Activated naive CD8-positive, alpha-beta T cell treated with anti-CD3 and anti-CD28 coated beads, Interleukin-2, amount 10 ng/mL, durations not matched to agents 7 days and 5 days (primary cell): ENCODE results near the gene GPR4. TPM values are rescaled to one million over a fixed set of nuclear protein-coding genes. Genes with fewer than 3 reads are reported as not detected.
A peak's percentile ranks its signal among the peaks of the same experiment; 100 is the strongest.

Source experiments
- ATAC-seq: fragments of 150-1000 bp; cut with Tn5 transposase; one replicate; pipeline ENCODE4 v1.10.0; 2021; ENCODE audit warnings: low read depth, moderate library complexity
- POLR2A ChIA-PET: fragments of 350-600 bp; sonication (Branson Sonifier 250); formaldehyde crosslinking; loops from one replicate; lab custom pipeline; 2021; ENCODE audit warnings: antibody characterized with exemption; lab: Charles Lee
- DNase-seq: peaks from one replicate; pipeline ENCODE4 v3.0.0; 2021
- H3K27ac Mint-ChIP-seq: one replicate; pipeline ENCODE4 v1.8.0; 2022; ENCODE audit warnings: mild to moderate bottlenecking, mixed read lengths
- H3K27me3 Mint-ChIP-seq: one replicate; pipeline ENCODE4 v1.8.0; 2022; ENCODE audit warnings: mild to moderate bottlenecking, moderate library complexity, mixed read lengths
- H3K36me3 Mint-ChIP-seq: one replicate; pipeline ENCODE4 v1.8.0; 2021; ENCODE audit warnings: mild to moderate bottlenecking, mixed read lengths
- H3K4me1 Mint-ChIP-seq: one replicate; pipeline ENCODE4 v1.8.0; 2021; ENCODE audit warnings: mixed read lengths
- H3K4me3 Mint-ChIP-seq: one replicate; pipeline ENCODE4 v1.8.0; 2022; ENCODE audit warnings: mild to moderate bottlenecking, moderate library complexity, mixed read lengths
- H3K9me3 Mint-ChIP-seq: one replicate; pipeline ENCODE4 v1.8.0; 2021; ENCODE audit warnings: mixed read lengths
- microRNA-seq: library from miRNA; unstranded; fragments of <30 nt; microRNA quantifications from one replicate; pipeline ENCODE4 v1.2.0, GENCODE V29; 2022
- total RNA-seq, 2 experiments: library from RNA; stranded (reverse); gene quantifications; one replicate each; pipeline ENCODE4 v1.2.3, GENCODE V29; 2021

Gene GPR4
- total RNA-seq, 2 experiments from 2014 or later, result not detected

DNA sequence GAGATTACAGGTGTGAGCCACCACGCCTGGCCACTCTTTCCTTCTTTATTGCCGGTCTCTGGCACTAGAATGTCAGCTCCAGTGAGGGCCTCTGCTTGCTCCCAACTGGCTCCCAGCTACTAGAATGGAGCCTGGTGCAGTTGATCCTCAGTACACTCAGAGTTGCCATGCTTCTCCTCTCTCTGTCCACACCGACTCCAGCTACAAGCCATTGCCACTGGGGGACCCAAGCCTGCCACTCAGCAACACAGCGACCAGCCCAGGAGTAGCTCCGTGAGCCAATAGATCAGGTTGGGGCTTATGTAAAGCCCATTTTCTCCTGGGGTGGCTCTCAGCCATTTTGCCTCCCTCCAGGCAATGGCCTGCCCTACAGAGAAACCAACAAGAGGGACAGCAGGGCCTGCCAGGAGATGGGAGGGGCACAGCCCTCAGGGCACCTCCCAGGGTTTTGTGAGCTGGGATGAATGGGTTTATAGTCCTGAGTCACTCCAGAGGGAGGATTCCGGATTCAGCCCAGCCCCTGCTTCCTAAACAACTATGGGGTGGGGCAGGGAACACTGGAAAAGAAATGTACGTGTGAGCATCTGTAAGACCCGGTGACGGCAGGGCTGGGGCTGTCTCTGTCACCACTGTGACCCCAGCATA is 53.9 kb downstream of the GPR4 start:
- H3K27me3 Mint-ChIP-seq, result no peaks in the 10 kb centered on the region
- no peak for ATAC-seq
- no peak overlapping the region for H3K4me3 Mint-ChIP-seq
- no peak overlapping the region for H3K27ac Mint-ChIP-seq
- peaks cover 6% of the 10 kb centered on the region for H3K4me1 Mint-ChIP-seq
- DNase-seq, result no peak
- H3K36me3 Mint-ChIP-seq, result peaks cover 5% of the 10 kb centered on the region
- H3K9me3 Mint-ChIP-seq, result no peaks in the 10 kb centered on the region
- POLR2A ChIA-PET, result interaction anchor here (1.4 kb wide), 1 partner anchor 10 kb away, joined by 3 read pairs; no protein-coding TSS in a partner anchor

DNA sequence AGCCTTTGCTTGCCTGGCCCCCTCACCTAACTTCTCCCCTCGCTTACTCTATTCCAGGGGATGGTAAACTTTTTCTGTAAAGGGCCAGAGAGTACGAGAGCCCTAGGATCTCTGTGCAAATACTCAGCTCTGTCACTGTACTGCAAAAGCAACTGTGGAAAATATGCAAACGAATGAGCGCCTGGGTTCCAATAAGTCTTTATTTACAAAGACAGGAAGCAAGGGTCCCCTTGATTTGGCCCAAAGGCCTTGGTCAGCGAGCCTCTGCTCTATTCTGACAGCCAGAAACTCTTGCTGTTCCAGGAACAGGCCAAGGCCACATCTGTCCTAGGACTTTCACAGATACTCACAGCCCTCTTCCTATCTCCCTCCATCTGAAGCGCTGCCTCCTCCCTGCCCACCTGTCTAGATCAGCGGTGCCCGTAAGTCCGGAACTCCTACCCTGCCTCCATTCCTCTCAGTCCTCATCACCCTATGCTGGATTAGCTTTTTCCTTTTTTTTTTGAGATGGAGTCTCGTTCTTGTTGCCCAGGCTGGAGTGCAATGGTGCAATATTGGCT is 54.7 kb downstream of the GPR4 start:
- Mint-ChIP-seq H3K9me3 (no peaks in the 10 kb centered on the region), H3K4me1 (peaks cover 6% of the 10 kb centered on the region), H3K4me3 (no peak overlapping the region), H3K36me3 (no peaks in the 10 kb centered on the region), H3K27ac (no peak overlapping the region), H3K27me3 (no peaks in the 10 kb centered on the region)
- POLR2A ChIA-PET, result interaction anchor here (0.8 to 1.4 kb wide), 2 partner anchors 11 to 19 kb away, joined by 3 read pairs; no protein-coding TSS in a partner anchor
- ATAC-seq, result no peak
- DNase-seq, result no peak

DNA sequence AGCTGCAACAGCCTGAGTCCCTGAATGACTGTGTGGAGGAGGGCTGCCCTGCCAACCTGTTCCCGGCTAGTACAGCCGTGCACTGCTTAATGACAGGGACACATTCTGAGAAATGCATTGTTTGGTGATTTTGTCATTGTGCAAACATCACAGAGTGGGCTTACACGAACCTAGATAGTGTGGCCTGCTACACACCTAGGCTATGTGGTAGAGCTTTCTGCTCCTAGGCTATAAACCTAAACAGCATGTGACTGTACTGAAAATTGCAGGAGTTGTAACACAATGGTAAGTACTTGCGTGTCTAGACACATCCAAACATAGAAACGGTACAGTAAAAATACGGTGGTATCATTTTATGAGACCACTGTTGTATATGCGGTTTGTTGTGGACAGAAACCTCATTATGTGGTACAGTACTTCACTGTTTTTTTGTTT is 59.8 kb downstream of the GPR4 start:
- ATAC-seq (no peak), DNase-seq (no peak)
- peaks cover 5% of the 10 kb centered on the region for H3K9me3 Mint-ChIP-seq
- H3K27ac Mint-ChIP-seq, result no peak overlapping the region
- no peak overlapping the region for H3K4me3 Mint-ChIP-seq
- H3K36me3 Mint-ChIP-seq, result peaks cover 4% of the 10 kb centered on the region
- POLR2A ChIA-PET, result interaction anchor here (0.7 kb wide), 1 partner anchor 20 kb away, joined by 3 read pairs; no protein-coding TSS in a partner anchor
- H3K4me1 Mint-ChIP-seq, result peaks cover 6% of the 10 kb centered on the region
- H3K27me3 Mint-ChIP-seq, result no peaks in the 10 kb centered on the region

Small RNA genes within 50 kb of the gene (microRNA-seq; reads per million reads assigned to microRNA genes)
- gene MIR330, result 385 reads per million, percentile 72 among the genes with 10 or more reads in this experiment

Other genes with a start within 250 kb of the GPR4 start
- 10 to 100 TPM; 20.0 to 28.2 TPM for gene ERCC2, start 231.6 kb downstream of the GPR4 start, total RNA-seq
- gene PPP1R13L, start 197.1 kb downstream of the GPR4 start, total RNA-seq, result 10 to 100 TPM; 20.2 to 25.7 TPM
- gene POLR1G, start 195.6 kb downstream of the GPR4 start, total RNA-seq, result 1 to 10 TPM; 6.0 to 6.3 TPM
- gene ERCC1, start 178.3 kb downstream of the GPR4 start, total RNA-seq, result 10 to 100 TPM; 63.1 to 63.3 TPM
- 10 to 100 TPM; 68.7 to 69.4 TPM for gene FOSB, start 134.2 kb downstream of the GPR4 start, total RNA-seq
- 1 to 10 TPM; 3.0 to 3.3 TPM for gene RTN2, start 105.2 kb downstream of the GPR4 start, total RNA-seq
- gene PPM1N, start 103.8 kb downstream of the GPR4 start, total RNA-seq, result 1 to 10 TPM; 5.8 to 6.1 TPM
- 100 to 1,000 TPM; 166 to 180 TPM for gene VASP, start 94.7 kb downstream of the GPR4 start, total RNA-seq
- 10 to 100 TPM; 10.6 to 11.8 TPM for gene OPA3, start 17.4 kb downstream of the GPR4 start, total RNA-seq
- gene EML2, start 37.2 kb upstream of the GPR4 start, total RNA-seq, result 10 to 100 TPM; 93.1 to 94.2 TPM
- 10 to 100 TPM; 18.4 to 19.3 TPM for gene GIPR, start 66.0 kb upstream of the GPR4 start, total RNA-seq
- gene SNRPD2, start 89.7 kb upstream of the GPR4 start, total RNA-seq, result 100 to 1,000 TPM; 520 to 523 TPM
- gene QPCTL, start 90.5 kb upstream of the GPR4 start, total RNA-seq, result 1 to 10 TPM; 9.3 to 9.7 TPM
- 10 to 100 TPM; 29.9 to 35.5 TPM for gene FBXO46, start 128.7 kb upstream of the GPR4 start, total RNA-seq
- not detected for gene MEIOSIN, start 131.2 kb upstream of the GPR4 start, total RNA-seq
- 1 to 10 TPM; 1.8 to 2.5 TPM for gene SIX5, start 167.0 kb upstream of the GPR4 start, total RNA-seq
- gene DMPK, start 180.3 kb upstream of the GPR4 start, total RNA-seq, result 10 to 100 TPM; 26.4 to 32.2 TPM
- gene DMWD, start 190.6 kb upstream of the GPR4 start, total RNA-seq, result 10 to 100 TPM; 47.0 to 50.6 TPM
- under 1 TPM; 0.30 to 0.40 TPM for gene RSPH6A, start 213.1 kb upstream of the GPR4 start, total RNA-seq